AG10803 (cell line): ENCODE results near the gene EPHB1.

ENCODE experiments used
- DNase-seq: peaks from one replicate; pipeline ENCODE4 v3.0.0; 2010; ENCODE audit warnings: low read depth
- H3K4me3 ChIP-seq: 2 replicates; pipeline ENCODE4 v1.5.1; 2011; ENCODE audit warnings: mild to moderate bottlenecking, low read length, control low read depth
- TF ChIP-seq, protein P1 (sequence below): conservative IDR thresholded peaks from 2 replicates; pipeline ENCODE4 v1.5.1; 2011; ENCODE audit warnings: mild to moderate bottlenecking, low read length, control low read depth, inconsistent platforms

The EPHB1 gene

DNA sequence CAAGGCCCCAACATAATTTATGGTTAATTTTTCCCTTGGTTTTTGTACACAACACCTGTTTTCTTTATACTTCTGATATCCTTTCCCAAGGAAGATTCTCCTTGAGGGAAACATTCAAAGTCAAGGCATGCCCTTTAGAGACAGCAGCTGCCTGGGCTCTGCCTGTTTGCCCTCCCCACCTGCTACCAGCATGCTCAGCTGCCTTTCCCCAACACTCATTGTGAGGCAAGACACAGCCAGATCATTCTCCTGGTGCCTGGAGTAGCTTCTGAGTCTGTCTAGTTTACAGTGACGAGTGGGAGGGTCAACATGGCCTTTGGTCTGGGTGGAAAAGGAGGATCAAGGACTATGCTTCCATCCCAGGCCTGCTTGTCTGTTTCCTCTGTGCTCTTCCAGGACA, 132.5 kb downstream of the EPHB1 start:
- no peak overlapping the region for H3K4me3 ChIP-seq
- TF ChIP-seq, protein P1, sequence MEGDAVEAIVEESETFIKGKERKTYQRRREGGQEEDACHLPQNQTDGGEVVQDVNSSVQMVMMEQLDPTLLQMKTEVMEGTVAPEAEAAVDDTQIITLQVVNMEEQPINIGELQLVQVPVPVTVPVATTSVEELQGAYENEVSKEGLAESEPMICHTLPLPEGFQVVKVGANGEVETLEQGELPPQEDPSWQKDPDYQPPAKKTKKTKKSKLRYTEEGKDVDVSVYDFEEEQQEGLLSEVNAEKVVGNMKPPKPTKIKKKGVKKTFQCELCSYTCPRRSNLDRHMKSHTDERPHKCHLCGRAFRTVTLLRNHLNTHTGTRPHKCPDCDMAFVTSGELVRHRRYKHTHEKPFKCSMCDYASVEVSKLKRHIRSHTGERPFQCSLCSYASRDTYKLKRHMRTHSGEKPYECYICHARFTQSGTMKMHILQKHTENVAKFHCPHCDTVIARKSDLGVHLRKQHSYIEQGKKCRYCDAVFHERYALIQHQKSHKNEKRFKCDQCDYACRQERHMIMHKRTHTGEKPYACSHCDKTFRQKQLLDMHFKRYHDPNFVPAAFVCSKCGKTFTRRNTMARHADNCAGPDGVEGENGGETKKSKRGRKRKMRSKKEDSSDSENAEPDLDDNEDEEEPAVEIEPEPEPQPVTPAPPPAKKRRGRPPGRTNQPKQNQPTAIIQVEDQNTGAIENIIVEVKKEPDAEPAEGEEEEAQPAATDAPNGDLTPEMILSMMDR, result no peak
- DNase-seq, result no peak

DNA sequence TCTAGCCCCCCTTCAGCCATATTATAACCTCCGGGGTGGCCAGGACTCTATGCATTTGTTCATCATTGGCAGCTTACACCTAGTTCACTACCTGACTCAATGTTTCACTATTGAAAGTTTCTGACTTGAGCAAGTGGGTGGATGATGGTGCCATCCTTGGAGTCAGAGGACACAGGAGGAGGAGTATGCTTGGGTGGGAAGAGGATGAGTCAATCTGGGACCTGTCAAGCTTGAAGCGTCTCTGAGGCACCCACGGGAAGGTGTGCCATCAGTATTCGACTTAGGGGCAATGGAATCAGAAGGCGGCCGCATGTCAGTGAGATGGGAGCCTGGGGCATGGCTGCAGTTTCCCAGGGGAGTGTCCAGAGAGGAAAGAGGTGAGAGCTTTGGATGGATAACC, 133.3 kb downstream of the EPHB1 start:
- TF ChIP-seq, protein P1, result no peak
- no peak for DNase-seq
- H3K4me3 ChIP-seq, result no peak overlapping the region

DNA sequence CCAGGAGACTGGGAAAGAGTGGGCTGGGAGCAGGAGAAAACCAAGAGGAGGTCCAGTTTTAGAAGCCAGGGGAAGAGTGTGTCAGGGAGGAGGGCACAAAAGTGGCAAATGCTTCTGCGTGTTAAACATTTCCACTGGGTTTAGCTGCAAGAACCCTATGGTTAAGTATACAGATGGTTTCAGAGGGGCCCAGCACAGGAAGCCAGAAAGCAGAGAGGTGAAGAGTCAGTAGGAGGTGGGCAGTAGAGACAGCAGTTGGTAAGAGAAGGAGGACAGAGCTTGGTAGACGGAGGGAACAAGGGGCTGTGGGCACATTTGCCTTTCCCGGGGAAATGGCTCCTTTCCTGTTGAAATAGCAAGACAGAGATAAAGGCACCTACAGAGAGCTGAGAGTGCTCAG, 133.8 kb downstream of the EPHB1 start:
- H3K4me3 ChIP-seq, result no peak overlapping the region
- DNase-seq, result no peak
- TF ChIP-seq, protein P1, result no peak

DNA sequence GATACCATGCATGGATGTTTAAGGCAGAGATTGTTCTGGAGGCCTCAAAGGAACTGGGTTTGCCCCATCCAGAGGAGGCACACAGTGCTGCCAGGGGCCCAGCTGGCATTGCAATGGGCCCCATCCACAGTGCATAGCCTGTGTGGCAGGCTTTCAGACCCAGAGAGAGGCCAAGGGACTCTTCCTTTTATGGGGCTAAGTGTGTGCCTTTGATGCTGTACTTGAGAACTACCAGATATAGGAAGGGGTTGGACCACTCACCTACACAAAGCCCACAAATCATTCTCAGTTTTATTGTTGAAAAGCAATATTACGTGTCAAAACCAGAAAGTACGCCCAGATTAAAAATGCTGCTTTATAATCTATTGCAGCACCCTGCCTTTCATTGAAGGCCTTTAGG, 134.9 kb downstream of the EPHB1 start:
- TF ChIP-seq, protein P1, result no peak
- H3K4me3 ChIP-seq, result no peak overlapping the region
- DNase-seq, result no peak

DNA sequence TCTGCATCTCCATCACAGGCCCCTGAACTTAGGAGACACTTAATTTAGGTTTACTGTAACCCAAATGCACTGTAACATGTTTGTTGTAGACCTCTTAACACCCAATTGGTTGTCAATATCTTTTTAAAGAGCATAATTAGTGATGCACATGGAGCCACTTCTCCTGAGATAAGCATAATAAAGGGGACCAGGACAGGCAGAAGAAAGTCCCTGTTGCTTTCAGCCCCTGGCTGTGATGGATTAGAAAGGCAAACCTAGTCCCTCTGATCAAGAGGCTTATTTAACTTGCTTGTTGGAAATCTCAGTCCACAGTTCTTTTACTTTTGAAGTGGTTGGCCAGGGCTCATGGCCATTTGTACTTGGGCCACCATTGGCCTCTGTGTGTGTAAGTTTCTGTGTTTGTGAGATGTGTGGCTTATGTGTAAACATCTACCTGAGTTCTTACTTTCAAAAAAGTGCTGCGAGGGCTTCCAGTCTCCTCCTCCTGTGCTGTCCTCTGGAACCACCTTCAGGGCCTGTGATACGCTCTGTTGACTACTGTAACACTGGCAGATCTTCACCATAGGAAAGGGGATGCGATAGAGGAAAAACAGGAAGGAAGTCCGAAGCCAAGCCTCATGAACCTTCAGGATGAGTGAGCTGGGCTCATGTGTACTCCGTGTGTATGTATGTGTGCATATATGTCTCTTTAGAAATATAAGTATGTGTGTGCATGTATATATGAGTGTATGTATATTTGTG, 136.2 kb downstream of the EPHB1 start:
- no peak for DNase-seq
- TF ChIP-seq, protein P1, result no peak
- no peak overlapping the region for H3K4me3 ChIP-seq

DNA sequence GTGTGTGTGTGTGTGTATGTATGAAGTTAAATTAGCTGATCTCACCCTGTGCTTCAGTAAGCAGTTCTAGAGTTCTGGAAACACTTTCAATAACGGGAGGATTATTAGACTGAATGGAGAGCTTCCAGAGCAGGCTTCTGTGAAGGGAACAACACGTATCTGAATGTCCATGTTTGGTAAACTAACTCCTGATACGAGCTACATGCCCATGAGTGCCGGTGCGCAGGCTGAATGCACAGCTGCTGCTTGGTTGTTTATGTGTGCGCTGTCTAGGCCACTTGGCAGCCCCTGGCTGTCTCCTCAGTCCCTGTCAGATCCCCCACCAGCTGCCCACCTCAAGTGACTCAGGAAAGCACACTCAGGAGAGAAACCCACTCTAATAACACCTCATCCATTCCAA, 137.0 kb downstream of the EPHB1 start:
- DNase-seq, result no peak
- H3K4me3 ChIP-seq, result no peak overlapping the region

DNA sequence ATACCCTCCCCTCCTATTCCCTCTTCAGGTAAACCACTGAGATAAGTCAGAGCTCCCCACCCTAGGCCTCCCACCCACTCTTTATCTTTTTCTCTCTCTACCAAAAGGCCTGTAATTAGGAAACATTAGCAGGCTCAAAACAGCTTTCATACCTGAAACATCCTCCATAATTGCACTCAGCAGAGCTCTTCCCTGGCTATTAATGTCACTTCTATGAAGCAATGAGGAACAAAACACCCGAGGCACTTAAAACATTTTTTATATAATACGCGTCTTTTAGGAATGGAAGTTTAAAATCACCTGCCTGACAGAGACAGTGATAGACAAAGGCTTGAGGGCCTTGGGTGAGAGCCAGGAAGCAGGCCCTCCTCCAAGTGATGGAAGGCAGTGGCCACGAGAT, 138.9 kb downstream of the EPHB1 start:
- H3K4me3 ChIP-seq, result no peak overlapping the region
- DNase-seq, result no peak
- TF ChIP-seq, protein P1, result no peak

More for the DNA sequence above, 137.0 kb downstream of the EPHB1 start:
- TF ChIP-seq, protein P1, result no peak
